Adipose tissue (tissue), 3 donors: Measurements from ENCODE around the gene C19orf38. TPM values are rescaled to one million over a fixed set of nuclear protein-coding genes. Genes with fewer than 3 reads are reported as not detected.

Source experiments
- polyA plus RNA-seq, 3 donors: library from polyadenylated mRNA; stranded (reverse); fragments of 200-250 nt; gene quantifications; one replicate each; pipeline ENCODE4 v1.2.3, GENCODE V29; 2013
- donor health status: healthy with polysubstance abuse.
- donor health status: Bipolar disorder and iron deficiency.
- donor health status: healthy.

Gene C19orf38
- polyA plus RNA-seq, 3 donors: 1.4 to 6.6 (median 6.4) TPM

Other genes with a start within 250 kb of the C19orf38 start
- 10 to 100 TPM; 32.4 to 68.7 (median 62.9) TPM for gene SLC44A2, start 222.9 kb upstream of the C19orf38 start, polyA plus RNA-seq
- gene ILF3, start 194.1 kb upstream of the C19orf38 start, polyA plus RNA-seq: 100 to 1,000 TPM in 1 of 3 donors, 10 to 100 TPM in 2; 51.6 to 116 (median 79.9) TPM
- gene QTRT1, start 147.0 kb upstream of the C19orf38 start, polyA plus RNA-seq: 10 to 100 TPM; 50.7 to 96.5 (median 59.4) TPM
- gene DNM2, start 130.3 kb upstream of the C19orf38 start, polyA plus RNA-seq: 10 to 100 TPM; 56.5 to 81.6 (median 64.2) TPM
- gene TMED1, start 12.2 kb upstream of the C19orf38 start, polyA plus RNA-seq: 10 to 100 TPM; 27.9 to 40.1 (median 36.5) TPM
- gene CARM1, start 23.1 kb downstream of the C19orf38 start, polyA plus RNA-seq: 10 to 100 TPM; 17.3 to 28.9 (median 22.4) TPM
- gene YIPF2, start 80.2 kb downstream of the C19orf38 start, polyA plus RNA-seq: 10 to 100 TPM; 33.6 to 49.9 (median 39.6) TPM
- gene TIMM29, start 80.4 kb downstream of the C19orf38 start, polyA plus RNA-seq: 10 to 100 TPM; 11.6 to 17.0 (median 16.7) TPM
- 10 to 100 TPM; 22.5 to 42.5 (median 37.7) TPM for gene SMARCA4, start 112.6 kb downstream of the C19orf38 start, polyA plus RNA-seq
- 100 to 1,000 TPM in 1 of 3 donors, 10 to 100 TPM in 2; 17.5 to 247 (median 49.3) TPM for gene LDLR, start 241.0 kb downstream of the C19orf38 start, polyA plus RNA-seq